HG03571 (cell line): Measurements from ENCODE around the gene PEG3.

Experiments used
- ATAC-seq: cut with Tn5 transposase; IDR thresholded peaks from one replicate; pipeline ENCODE4 v1.9.1; 2021; ENCODE audit not compliant: unreplicated experiment

PEG3 gene

DNA sequence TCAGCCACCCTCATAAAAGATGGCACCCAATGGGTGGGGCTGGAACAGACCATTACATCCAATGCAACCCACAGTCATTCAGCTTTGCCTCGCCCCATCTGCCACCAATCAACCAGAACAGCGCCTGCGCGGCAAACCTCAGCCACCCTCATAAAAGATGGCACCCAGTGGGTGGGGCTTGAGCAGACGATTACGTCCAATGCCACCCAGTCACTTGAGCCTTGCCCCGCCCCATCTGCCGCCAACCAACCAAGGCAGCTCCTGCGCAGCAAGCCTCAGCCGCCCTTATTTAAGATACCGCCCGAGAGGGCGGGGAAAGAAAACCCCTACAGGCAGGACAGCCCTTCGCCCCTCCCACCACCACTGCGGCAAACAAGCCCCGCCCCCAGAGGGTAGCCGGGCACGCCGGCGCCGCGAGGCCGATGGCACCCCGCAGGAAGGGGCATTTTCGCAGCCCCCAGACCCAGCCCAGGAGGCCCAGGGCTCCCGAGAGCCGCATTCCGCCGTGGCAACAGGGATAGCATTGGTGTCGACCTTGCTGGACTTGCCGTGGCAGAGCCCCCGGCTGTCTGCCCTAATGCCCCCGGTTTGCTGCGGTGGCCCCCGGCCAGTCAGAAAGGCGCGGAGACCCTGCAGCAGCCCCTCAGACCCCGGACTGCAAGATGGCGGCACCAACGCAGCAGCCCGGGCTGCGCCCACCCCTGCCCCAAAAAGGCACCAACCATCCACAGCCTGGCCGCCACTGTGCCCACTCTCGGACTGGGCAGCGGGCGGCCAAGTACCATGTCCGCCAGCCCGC, 675 bp downstream of the PEG3 start:
- no peak for ATAC-seq

DNA sequence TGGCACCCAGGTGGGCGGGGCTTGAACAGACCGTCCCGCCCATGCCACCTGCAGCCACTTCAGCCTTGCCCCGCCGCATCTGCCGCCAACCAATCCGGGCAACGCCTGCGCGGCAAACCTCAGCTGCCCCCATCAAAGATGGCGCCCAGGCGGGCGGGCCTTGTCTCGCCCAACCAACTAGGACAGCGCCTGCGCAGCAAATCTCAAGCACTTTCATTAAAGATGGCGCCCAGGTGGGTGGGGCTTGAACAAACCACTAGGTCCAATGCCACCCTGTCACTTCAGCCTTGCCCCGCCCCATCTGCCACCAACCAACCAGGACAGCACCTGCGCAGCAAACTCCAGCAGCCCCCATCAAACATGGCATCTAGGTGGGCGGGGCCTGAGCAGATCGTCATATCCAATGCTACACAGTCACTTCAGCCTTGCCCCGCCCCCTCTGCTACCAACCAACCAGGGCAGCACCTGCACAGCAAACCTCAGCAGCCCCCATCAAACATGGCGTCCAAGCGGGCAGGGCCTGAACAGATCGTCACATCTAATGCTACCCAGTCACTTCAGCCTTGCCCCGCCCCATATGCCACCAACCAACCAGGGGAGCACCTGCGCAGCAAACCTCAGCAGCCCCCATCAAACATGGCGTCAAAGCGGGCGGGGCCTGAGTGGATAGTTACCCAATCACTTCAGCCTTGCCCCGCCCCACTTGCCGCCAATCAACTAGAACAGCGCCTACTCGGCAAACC, 1.4 kb downstream of the PEG3 start:
- ATAC-seq: no peak

DNA sequence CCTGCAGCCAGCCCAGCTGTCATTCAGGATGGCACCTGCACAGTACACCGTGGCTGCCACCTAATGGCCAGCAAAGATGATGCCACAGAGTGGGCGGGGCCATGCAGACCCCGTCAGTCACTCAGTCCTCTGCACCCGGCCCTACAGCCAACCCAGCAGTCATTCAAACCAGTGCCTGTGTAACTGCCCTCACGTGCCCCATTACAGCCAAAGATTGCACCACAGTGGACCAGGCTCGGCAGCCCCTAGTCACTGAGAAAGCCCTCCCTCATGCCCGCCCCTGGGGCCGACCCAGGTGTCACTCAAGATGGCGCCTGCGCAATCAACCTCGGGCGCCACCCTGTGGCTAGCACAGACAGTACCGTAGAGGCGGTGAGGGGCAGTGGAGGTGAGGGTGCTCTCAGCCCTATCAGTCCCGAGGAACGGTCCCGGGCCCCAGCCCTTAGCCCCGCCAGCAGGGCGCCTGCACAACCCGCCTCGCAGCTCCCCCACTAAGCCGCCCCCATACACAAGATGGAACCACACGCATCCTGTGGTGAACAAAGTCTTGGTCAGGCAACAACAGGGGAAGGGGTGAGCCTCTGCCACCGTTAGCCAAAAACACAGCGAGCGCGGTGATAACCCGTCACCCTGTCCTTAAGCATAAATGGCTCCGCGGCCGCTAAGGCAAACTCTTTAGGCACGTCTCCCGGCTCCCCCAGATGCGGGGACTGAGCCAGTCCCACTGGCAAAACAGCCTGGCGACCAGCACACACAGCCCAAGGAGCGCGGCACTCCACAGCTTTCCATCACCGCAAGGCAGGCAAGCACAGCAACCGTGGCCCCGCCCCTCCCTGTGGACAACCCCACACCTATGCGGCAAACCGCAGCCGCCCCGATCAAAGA, 2.3 kb downstream of the PEG3 start:
- ATAC-seq: no peak

DNA sequence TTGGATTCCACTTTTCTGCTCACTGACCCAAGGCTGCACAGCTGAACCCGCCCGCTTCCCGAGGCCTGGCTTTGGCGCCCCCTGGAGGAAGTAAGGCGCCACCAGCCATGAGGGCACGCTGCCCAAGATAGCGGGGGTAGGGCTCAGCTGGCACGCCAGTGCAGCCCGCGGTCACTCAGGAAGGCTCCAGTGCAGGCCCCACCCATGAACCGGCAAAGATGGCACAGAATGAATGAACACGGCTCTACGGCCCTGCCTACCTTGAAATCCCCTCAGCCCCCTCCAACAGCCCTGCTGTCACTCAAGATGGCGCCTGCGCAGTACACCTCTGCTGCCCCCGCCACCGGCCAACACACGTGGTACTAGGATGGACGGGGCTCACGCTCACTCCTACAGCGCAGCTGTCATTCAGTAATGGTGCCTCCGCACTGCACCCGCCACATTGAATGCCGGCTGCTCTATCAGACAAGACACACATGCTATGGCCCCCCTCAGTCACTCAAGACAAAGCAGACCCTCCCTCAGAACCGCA, 3.0 kb downstream of the PEG3 start:
- no peak for ATAC-seq

DNA sequence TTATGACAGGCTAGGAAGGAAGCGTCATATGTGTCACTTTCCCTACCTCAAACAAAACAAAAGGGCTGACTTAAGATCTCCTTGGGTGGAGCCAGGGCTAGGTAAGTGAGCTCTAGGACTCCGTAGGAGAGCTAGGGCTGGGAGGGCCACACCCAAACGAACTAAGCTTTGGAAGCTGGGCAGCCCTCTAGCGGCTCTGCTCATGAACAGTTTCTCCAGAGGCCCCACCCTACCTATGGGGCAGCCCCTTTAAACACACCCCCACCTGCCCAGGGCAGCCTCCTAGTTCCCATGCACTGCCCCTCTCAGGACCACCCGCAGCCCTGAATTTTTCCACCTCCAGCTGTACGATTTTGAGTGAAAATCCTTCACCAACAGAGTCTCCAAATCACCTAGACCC, 3.5 kb downstream of the PEG3 start:
- no peak for ATAC-seq

DNA sequence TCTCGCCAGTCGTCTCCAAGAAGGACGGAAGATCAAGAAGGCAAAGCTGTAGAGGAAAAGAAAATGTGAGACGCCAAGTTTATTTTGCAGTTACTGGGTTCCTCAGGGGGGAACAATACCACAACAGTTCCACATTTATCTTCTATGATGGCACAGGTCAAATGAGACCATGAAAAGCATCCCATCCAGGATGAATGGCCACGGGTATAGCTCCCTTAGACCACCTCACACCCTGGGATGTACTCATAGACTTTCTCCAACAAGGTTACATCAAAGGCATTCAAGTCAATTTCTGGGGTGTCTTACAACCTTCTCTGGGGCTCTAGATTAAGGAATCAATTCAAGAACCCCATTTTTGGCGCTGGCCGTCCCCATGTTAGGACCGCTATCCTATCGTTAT, 4.5 kb downstream of the PEG3 start:
- no peak for ATAC-seq

DNA sequence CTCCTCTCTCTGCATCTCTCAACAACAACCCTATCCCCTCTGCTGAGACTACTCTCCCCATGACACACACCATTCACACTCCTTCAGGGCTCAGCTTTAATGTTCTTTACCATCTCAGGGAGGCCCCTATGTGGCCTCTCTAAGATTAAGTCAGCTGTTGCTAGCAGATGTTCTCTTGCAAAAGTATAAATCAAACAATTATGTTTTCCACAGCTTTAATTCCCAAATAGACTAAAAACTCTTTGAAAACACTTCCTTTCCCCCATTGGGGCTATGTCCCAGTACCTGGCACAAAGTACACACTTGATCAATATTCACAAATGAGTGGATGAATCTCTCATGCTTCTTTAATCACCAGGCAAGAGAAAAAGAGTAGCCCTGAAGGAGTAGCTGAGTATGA, 5.1 kb downstream of the PEG3 start:
- ATAC-seq: no peak

DNA sequence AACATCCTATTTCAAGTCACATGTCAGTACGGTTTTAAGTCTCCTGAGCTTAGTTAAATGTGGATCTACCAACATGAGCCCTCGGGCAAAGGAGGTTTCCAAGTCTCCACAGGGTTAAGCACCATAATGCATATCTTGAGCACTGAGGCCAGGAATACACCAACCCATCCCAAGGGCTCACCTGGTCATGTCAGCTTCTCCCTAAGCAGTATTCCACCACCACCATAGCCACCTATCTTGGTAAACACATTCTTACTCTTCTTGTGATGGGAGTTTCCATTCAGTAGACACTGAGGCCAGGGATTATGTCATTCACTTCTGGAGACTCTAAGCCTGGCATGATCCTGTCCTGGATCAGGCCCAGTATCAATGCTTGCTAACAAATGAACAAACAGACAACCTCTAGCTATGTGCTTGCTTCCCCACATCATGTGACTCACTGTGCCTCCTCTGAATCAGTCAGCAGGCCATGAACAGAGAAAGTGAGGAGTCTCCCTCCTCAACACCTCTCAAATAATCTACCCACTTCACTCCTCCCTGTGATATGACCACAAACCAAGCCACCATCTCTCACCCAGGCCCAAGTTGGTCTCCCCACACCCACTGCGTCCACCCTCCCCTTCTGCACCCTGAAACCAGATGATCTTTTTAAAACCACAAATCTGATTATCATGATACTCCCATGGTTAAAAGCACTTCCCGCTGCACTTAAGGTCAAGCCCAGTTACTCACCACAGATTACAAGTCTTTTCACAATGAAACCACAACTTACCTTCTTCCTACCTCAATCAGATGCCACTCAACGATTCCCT, 5.8 kb downstream of the PEG3 start:
- no peak for ATAC-seq

DNA sequence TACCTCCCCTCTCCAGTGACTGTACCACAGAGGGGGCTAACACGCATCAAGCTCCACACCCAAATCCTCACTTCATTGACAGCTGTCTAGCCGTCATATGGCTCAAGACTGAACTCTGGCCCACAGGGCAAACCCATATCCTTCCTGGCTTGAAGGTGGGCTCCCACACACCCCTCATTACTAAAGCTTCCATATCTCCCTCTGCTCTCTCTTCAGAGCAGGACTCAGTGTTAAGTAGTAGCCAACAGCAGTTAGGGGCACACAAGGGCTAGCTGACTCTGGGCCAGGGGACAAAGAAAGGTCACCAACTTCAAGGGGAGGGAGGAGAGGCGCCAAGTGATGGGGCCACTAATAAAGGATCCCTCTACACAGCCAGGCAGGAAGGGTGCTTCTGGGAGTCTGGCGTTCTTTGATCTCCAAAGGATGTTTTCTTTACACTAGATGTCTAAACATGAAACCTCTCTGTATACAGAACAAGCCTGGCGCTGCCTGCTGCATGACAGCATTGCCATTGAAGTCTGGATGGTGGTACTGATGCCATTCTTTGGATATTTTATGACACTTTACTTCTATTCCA, 8.1 kb downstream of the PEG3 start:
- no peak for ATAC-seq

DNA sequence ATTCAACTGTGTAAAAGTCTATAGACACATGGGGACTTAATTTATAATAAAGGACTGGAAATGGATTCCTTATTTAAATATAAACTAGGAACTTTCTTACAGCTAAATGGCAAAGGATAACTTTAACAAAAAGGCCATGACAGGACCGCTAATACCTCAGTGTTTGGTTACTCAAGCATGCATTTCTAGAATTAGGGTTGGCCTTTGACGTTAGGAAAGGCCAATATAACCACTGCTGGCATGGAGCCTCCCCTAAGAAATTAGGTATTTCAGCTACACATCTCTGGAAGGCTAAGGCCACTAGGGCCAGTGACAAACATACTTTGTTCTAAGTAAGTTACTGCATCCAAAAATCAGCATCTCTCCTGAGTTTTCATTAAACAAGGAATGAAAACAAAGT, 9.3 kb downstream of the PEG3 start:
- no peak for ATAC-seq

DNA sequence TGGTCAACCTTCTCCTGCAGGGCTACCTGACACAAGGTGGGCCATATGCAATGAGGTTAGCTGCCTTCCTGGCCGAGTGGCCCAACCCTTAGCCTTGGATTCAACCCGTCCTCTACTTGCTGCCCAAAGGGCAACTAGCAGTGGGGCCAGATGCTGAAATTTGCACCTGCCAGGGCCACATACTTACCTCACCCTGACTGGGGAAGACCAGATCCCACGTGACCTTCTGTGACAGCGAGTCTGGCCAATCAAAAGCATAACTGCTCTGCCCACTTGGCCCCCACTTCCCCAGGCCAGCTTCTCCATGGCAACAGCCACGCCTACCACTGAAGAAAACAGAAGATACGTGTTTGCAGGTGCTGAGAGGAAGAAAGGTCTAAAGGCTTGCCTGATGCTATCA, 10.9 kb downstream of the PEG3 start:
- ATAC-seq: no peak

DNA sequence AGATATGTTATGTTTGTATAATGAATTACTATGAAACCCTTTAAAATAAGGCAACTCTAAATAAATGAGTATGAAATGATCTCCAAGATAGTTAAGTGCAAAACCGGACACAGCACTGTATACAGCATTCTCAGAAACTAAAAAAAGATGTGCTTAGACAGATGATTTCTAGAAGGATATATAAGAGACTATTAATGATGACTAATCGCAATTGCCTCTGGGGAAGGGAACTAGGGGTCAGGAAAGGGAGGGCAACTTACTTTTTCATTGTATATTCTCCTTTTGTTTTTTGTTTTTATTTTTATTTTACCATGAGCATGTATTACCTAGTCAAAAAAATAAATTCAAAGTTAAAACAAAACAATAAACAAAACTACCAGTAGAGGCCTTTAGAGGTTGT, 12.8 kb downstream of the PEG3 start:
- no peak for ATAC-seq

DNA sequence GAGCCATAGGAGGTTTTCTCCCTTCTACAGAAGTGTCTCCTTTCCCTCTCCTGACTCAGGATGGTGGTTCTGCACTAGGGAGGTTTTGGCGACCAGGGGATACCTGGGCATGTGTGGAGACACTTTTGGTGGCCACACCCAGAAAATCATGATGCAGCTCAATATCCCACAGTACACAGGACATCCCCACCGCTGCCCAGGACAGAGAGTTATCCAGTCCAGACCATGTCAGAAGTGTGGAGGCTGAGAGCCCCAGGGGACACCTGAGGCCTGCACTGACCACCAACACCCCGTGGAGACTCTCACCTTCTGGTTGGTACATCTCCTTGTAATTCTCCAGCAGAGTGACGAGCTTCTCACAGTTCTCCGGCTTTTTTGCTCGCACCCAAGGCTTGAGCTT, 16.6 kb downstream of the PEG3 start:
- no peak for ATAC-seq

DNA sequence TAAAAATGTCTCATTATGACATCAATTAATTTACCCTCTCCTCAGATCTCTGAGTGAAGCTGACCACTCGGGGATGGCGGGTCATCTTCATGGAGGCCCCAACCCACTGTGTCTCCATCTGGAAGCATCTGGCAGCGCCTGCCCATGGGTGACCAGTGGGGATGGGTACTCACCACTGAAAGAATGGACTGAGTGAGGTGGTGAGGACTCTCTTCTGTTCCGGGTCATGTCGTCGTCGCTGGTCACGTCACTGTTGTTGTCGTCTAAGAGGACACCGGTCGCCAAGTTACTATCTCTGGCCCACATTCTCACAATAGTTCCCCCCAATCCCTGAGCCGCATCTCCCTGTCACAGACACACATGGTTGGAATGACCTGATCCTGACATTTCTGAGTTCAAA, 17.1 kb downstream of the PEG3 start:
- no peak for ATAC-seq

DNA sequence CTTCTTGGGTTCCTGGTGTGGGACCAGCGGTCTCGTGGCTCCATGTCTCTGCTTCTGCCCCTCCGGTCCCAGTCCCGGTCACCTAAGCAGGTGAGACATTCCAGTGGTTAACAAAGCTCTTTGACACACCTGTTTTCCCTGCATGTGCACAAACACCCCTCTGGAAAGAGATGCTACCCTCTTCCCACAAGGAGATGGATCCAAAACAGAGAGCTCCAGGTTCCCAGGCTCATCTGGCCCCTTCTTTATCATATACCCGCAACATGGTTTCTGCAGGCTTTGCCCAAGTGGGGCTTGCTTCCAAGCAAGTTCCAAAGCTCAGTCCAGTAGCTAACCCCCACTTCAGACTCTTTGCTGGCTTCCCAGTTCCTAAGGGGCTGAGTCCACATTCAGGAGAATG, 17.8 kb downstream of the PEG3 start:
- no peak for ATAC-seq

DNA sequence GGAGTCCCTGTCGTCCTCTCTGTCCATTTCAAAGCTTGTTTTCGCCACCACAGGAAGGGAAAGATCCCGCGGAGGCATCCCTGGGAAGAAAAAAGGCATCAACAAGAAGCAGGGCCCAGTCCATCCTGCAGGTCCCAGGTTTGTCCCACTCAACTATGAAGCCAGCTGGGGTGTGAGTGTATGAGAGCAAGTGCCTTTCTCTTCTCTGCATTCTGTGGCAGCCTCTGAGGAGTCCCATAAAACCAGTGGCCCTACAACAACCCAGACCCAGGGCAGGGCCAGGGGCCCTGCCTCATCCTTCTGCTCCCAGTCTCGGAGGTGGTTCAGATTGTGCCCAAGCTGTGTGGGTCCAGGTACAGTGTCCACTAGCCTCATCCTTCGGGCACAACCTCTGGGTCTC, 18.9 kb downstream of the PEG3 start:
- ATAC-seq: no peak

DNA sequence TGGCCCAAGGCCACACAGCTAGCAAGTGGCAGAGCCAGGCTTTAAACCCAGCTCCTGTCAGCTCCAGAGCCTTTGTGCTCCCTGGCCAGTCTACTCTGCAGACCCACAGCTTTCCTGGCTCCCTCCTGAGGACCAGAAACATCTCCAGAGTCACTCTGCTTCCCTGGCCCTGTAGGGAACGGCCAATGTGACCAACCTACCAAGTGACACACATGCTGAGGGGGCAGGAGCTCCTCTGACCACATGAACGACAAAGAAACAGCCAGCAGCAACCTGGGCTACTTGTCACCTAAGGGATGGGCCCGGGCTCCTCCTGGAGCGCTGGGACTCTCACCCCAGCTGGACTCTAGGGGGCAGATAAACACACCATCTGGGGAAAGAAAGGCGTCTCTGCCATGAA, 19.3 kb downstream of the PEG3 start:
- ATAC-seq: no peak

DNA sequence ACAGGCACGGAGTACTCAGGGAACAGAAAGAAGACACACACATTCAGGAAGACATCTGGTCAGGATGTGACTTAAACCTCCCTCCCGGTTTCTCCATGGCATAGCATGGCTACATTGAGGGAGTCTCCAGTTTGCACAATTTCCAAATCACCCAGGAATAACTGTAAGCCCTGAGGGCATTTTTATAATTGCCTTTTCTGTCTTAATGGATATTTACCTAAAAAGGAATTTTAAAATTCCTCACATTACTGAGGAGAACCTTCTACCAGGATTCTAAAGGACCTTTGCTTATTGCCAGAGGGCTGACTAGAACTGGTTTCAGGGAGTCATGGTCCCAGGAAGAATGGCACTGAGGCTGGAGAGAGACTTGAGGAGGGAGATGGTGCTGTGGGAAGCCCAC, 21.4 kb downstream of the PEG3 start:
- ATAC-seq: no peak

DNA sequence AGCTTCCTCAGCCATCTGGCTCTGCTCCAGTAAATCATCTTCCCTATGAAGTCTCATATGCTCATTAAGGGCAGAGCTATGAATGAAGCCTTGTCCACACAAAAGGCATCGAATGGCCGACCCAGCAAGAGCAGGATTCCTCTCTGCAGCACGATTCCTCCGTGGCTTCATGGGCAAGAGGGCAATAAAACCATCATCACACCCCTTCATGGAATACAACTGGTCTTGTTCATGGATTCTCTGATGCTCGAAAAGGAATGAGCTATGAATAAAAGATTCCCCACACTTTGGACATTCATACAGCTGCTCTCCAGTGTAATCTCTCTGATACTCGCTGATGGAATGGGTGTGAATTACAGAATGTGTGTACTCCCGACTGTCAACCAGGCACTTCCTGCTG, 25.9 kb downstream of the PEG3 start:
- no peak for ATAC-seq

DNA sequence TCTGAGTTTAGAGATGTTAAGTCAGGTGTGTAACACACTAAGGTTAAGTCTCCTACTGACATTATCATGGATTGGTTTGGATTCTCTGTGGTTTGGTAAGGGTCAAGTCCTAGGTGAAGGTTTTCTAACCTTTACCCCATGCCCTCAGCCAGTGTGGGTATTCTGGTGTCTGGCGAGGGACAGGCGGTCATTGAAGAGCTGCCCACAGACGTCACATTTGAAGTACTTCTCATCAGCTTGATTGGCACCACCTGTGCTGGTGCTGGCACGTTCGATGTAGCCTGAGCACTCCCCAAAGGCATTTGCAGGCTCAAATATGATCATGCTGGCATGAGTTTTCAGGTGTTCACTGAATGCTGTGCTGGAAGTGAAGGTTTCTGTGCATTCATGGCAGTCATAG, 27.0 kb downstream of the PEG3 start:
- ATAC-seq: no peak
